Umbilical cord (tissue), 2 donors: Measurements from ENCODE around the gene SCCPDH. TPM values are rescaled to one million over a fixed set of nuclear protein-coding genes. Genes with fewer than 3 reads are reported as not detected.

Experiments
- DNase-seq: peaks from one replicate; pipeline ENCODE4 v3.0.0-alpha.2; 2015; ENCODE audit warnings: low spot score
- total RNA-seq: library from RNA; depleted of rRNA; stranded (reverse); fragments of >200 nt; gene quantifications from one replicate; pipeline ENCODE4 v1.2.3, GENCODE V29; 2014; ENCODE audit warnings: low replicate concordance; ENCODE audit not compliant: insufficient read depth

The SCCPDH gene
- total RNA-seq, 1 donor from 2014 or later = 20.7 TPM

- no peak for DNase-seq
Measured at GRCh38 chr1:246785494-246786111, 61.4 kb downstream of the SCCPDH start.

- no peak for DNase-seq
Measured at GRCh38 chr1:246786606-246787238, 62.5 kb downstream of the SCCPDH start.

- no peak for DNase-seq
Measured at GRCh38 chr1:246787781-246788513, 63.7 kb downstream of the SCCPDH start.

- DNase-seq = no peak
Measured at GRCh38 chr1:246788895-246789338, 64.7 kb downstream of the SCCPDH start.

- DNase-seq = no peak
Measured at GRCh38 chr1:246789454-246790339, 65.5 kb downstream of the SCCPDH start.

GRCh38 chr1:246790364-246790763, 66.2 kb downstream of the SCCPDH start:
- DNase-seq = no peak

- no peak for DNase-seq
Measured at GRCh38 chr1:246790833-246791232, 66.6 kb downstream of the SCCPDH start.

GRCh38 chr1:246791303-246791918, 67.2 kb downstream of the SCCPDH start:
- DNase-seq = no peak

GRCh38 chr1:246792603-246793002, 68.4 kb downstream of the SCCPDH start:
- DNase-seq = no peak

GRCh38 chr1:246793356-246793896, 69.2 kb downstream of the SCCPDH start:
- DNase-seq = no peak

GRCh38 chr1:246794048-246794827, 70.0 kb downstream of the SCCPDH start:
- peak; percentile 20 for DNase-seq

GRCh38 chr1:246794828-246795671, 70.8 kb downstream of the SCCPDH start:
- peak; percentile 17 for DNase-seq

GRCh38 chr1:246795906-246796694, 71.9 kb downstream of the SCCPDH start:
- DNase-seq = no peak

- no peak for DNase-seq
Measured at GRCh38 chr1:246797157-246797556, 72.9 kb downstream of the SCCPDH start.

GRCh38 chr1:246797597-246797996, 73.4 kb downstream of the SCCPDH start:
- DNase-seq = no peak

GRCh38 chr1:246798107-246798506, 73.9 kb downstream of the SCCPDH start:
- no peak for DNase-seq

GRCh38 chr1:246798606-246799496, 74.6 kb downstream of the SCCPDH start:
- no peak for DNase-seq
